HepG2 (cell line): ENCODE measurements around the gene TJP1. TPM values are rescaled to one million over a fixed set of nuclear protein-coding genes. Genes with fewer than 3 reads are reported as not detected.

Source experiments
- BRF2 ChIP-seq: sonication (generic); formaldehyde crosslinking; IDR thresholded peaks from 2 replicates; pipeline ENCODE4 v1.8.1; 2022; ENCODE audit warnings: mild to moderate bottlenecking, missing genetic modification reagents
- EHMT2 ChIP-seq: fragments of 200-600 bp; sonication (generic); IDR thresholded peaks from 2 replicates; pipeline ENCODE4 v1.7.0; 2017; ENCODE audit warnings: antibody characterized with exemption, low read depth, low read length, borderline replicate concordance
- FIP1L1 ChIP-seq: fragments of 200-400 bp; formaldehyde crosslinking; IDR thresholded peaks from 2 replicates; pipeline ENCODE4 v1.6.1; 2018; ENCODE audit warnings: low read depth, mild to moderate bottlenecking, low read length, moderate library complexity, borderline replicate concordance; ENCODE audit not compliant: insufficient read depth
- GFI1 ChIP-seq: sonication (generic); formaldehyde crosslinking; IDR thresholded peaks from 2 replicates; pipeline ENCODE4 v1.5.0; 2020; ENCODE audit warnings: missing genetic modification reagents, mild to moderate bottlenecking, borderline replicate concordance
- HNF4A ChIP-seq: sonication (generic); formaldehyde crosslinking; IDR thresholded peaks from 2 replicates; pipeline ENCODE4 v1.4.0; 2020; ENCODE audit warnings: missing genetic modification reagents
- MBNL3 ChIP-seq: fragments of 250-450 bp; sonication (Bioruptor Pico); conservative IDR thresholded peaks from 2 replicates; pipeline ENCODE4 v1.8.0; 2022; ENCODE audit warnings: mild to moderate bottlenecking, inconsistent platforms
- NFE2 ChIP-seq: sonication (generic); formaldehyde crosslinking; IDR thresholded peaks from 2 replicates; pipeline ENCODE4 v1.4.0; 2020; ENCODE audit warnings: missing genetic modification reagents
- POLR2A ChIP-seq, 2 experiments: IDR thresholded peaks; 2 replicates each; pipeline ENCODE4 v1.6.1; 2011; ENCODE audit warnings: low read depth in 2 of 2, low read length in 2 of 2, mild to moderate bottlenecking in 1 of 2, moderate library complexity in 1 of 2; ENCODE audit not compliant: insufficient read depth in 1 of 2
- RBM22 ChIP-seq: fragments of 200-400 bp; formaldehyde crosslinking; optimal IDR thresholded peaks from 2 replicates; pipeline ENCODE3; 2017; ENCODE audit warnings: mild to moderate bottlenecking, low read length, moderate library complexity
- RCOR2 ChIP-seq: IDR thresholded peaks from 2 replicates; pipeline ENCODE4 v1.6.1; 2016; ENCODE audit warnings: missing biosample characterization, missing genetic modification reagents
- SMARCE1 ChIP-seq: fragments of 450-650 bp; IDR thresholded peaks from 2 replicates; pipeline ENCODE4 v1.6.1; 2017; ENCODE audit warnings: borderline replicate concordance
- SNAPC2 ChIP-seq: sonication (generic); formaldehyde crosslinking; IDR thresholded peaks from 2 replicates; pipeline ENCODE4 v1.8.1; 2022; ENCODE audit warnings: mild to moderate bottlenecking, missing genetic modification reagents
- ZNF234 ChIP-seq: sonication (generic); formaldehyde crosslinking; conservative IDR thresholded peaks from 2 replicates; pipeline ENCODE4 v1.5.1; 2020; ENCODE audit warnings: mild to moderate bottlenecking, missing genetic modification reagents
- ZNF329 ChIP-seq: sonication (generic); formaldehyde crosslinking; IDR thresholded peaks from 2 replicates; pipeline ENCODE4 v1.9.0; 2021; ENCODE audit warnings: low read depth, mild to moderate bottlenecking, missing genetic modification reagents
- ZNF652 ChIP-seq: IDR thresholded peaks from 2 replicates; pipeline ENCODE4 v1.6.1; 2016; ENCODE audit warnings: low read depth, borderline replicate concordance
- ZNF776 ChIP-seq: sonication (generic); formaldehyde crosslinking; IDR thresholded peaks from 2 replicates; pipeline ENCODE4 v1.4.0; 2020; ENCODE audit warnings: mild to moderate bottlenecking, missing genetic modification reagents
- polyA plus RNA-seq, 8 experiments: library from polyadenylated mRNA; depleted of rRNA in 3 of 8; stranded (reverse) in 7 of 8; unstranded in 1 of 8; fragments of >200 nt; fragmentation: Illumina TruSeq in 4 of 8; extraction: Trizol in 4 of 8; gene quantifications; 2 replicates each; pipeline versions ENCODE4 v1.2.1 to v1.2.3, GENCODE V29; 2011 to 2016; ENCODE audit warnings: low read depth in 4 of 8, missing spikeins in 1 of 8, mixed read lengths in 1 of 8; ENCODE audit not compliant: insufficient read depth in 1 of 8
- total RNA-seq, 5 experiments: library from RNA; depleted of rRNA; stranded (reverse); fragments of >200 nt; fragmentation: Illumina TruSeq; extraction: Trizol; gene quantifications; 2 replicates each; pipeline ENCODE4 v1.2.3, GENCODE V29; 2016; ENCODE audit warnings: low read depth in 1 of 5
- TF ChIP-seq, protein P1 (sequence below): sonication (generic); formaldehyde crosslinking; IDR thresholded peaks from 2 replicates; pipeline ENCODE4 v1.8.0; 2022; ENCODE audit warnings: mild to moderate bottlenecking, missing genetic modification reagents, moderate library complexity
- TF ChIP-seq, protein P2 (sequence below): IDR thresholded peaks from 2 replicates; pipeline ENCODE4 v1.6.1; 2016; ENCODE audit warnings: mild to moderate bottlenecking, missing biosample characterization, missing genetic modification reagents
- TF ChIP-seq, protein P3 (sequence below), 2 experiments: sonication (generic) in 1 of 2; formaldehyde crosslinking in 1 of 2; IDR thresholded peaks; 2 replicates each; pipeline versions ENCODE4 v1.4.0 to v1.6.1; 2018 to 2020; ENCODE audit warnings: missing genetic modification reagents in 2 of 2, borderline replicate concordance in 1 of 2, low read depth in 1 of 2, mild to moderate bottlenecking in 1 of 2, missing biosample characterization in 1 of 2

Gene TJP1
- total and polyA plus RNA-seq, 2 of the 13 experiments (the other 11 are each of a cell fraction or from before 2014, with no cell fraction given): 25.9 to 27.1 TPM

DNA sequence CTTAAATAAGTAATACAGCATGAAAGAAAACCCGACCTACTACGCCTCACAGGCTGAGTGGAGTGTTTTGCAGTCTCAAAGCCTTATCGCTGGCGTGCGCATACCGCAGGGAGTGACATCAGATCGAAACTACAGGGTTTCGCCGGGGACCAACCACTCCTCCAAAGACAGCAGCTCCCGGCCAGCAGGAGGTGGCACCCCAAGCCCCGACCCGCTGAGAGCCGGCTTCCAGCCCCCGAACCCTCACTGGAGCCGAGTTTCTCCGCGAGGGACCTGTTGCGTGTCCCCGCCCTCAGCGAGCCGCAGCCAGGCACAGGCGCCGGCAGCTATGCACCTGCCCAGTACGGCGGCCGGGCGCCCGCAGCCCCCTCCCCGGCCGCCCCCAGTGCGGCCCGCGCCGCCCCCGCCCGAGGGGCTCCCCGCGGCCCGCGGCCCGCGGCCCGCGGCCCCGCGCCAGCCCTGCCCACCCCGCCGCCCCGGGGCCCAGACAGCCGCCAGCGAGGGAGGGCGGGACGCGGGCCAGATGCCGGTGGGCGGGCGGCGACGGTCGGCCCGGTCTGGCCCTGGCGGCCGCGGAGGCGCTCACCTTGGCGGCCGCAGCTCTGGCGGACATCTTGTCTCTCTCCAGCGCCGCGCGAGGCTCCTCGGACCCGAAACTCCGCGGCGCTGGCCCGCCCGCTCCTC lies 710 bp downstream of the TJP1 start (continued):
- TF ChIP-seq ZNF776 (CRISPR knock-in tag) (peak; percentile 35; the same call in 1 of the 2 replicates), ZNF329 (no peak), EHMT2 (no peak), HNF4A (CRISPR knock-in tag) (no peak), ZNF234 (CRISPR knock-in tag) (no peak), RBM22 (no peak), GFI1 (CRISPR knock-in tag) (no peak), MBNL3 (CRISPR knock-in tag) (no peak), BRF2 (CRISPR knock-in tag) (no peak), RCOR2 (CRISPR knock-in tag) (no peak), SNAPC2 (CRISPR knock-in tag) (no peak), SMARCE1 (no peak), POLR2A (IDR thresholded peaks at IDR 0.05; ENCODE audit: insufficient read depth in 1 of 2, low read depth in 2 of 2, low read length in 2 of 2) (peak; percentile 39 to 76; a peak in 3 of 4 replicates), NFE2 (CRISPR knock-in tag) (no peak), ZNF652 (CRISPR knock-in tag) (no peak), FIP1L1 (no peak)
- TF ChIP-seq, protein P1, sequence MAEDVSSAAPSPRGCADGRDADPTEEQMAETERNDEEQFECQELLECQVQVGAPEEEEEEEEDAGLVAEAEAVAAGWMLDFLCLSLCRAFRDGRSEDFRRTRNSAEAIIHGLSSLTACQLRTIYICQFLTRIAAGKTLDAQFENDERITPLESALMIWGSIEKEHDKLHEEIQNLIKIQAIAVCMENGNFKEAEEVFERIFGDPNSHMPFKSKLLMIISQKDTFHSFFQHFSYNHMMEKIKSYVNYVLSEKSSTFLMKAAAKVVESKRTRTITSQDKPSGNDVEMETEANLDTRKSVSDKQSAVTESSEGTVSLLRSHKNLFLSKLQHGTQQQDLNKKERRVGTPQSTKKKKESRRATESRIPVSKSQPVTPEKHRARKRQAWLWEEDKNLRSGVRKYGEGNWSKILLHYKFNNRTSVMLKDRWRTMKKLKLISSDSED (CRISPR knock-in tag): no peak
- TF ChIP-seq, protein P2, sequence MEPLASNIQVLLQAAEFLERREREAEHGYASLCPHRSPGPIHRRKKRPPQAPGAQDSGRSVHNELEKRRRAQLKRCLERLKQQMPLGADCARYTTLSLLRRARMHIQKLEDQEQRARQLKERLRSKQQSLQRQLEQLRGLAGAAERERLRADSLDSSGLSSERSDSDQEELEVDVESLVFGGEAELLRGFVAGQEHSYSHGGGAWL (CRISPR knock-in tag): no peak
- TF ChIP-seq, protein P3, sequence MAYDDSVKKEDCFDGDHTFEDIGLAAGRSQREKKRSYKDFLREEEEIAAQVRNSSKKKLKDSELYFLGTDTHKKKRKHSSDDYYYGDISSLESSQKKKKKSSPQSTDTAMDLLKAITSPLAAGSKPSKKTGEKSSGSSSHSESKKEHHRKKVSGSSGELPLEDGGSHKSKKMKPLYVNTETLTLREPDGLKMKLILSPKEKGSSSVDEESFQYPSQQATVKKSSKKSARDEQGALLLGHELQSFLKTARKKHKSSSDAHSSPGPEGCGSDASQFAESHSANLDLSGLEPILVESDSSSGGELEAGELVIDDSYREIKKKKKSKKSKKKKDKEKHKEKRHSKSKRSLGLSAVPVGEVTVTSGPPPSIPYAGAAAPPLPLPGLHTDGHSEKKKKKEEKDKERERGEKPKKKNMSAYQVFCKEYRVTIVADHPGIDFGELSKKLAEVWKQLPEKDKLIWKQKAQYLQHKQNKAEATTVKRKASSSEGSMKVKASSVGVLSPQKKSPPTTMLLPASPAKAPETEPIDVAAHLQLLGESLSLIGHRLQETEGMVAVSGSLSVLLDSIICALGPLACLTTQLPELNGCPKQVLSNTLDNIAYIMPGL (CRISPR knock-in tag; IDR thresholded peaks at IDR 0.05; ENCODE audit: borderline replicate concordance in 1 of 2, low read depth in 1 of 2): peak in 1 of 2 experiments; percentile 47; a peak in 1 of 4 replicates
- TF ChIP-seq, all 625 proteins: peak for 43
